ENCODE results near the gene ZNF516. TPM values are rescaled to one million over a fixed set of nuclear protein-coding genes. Genes with fewer than 3 reads are reported as not detected.

ZNF516 gene
- total RNA-seq, 1 experiment from 2014 or later: 8.1 TPM

GRCh38 chr18:76422121-76422520, 72.9 kb downstream of the ZNF516 start:
- no peak for DNase-seq (ENCODE audit: low spot score)

- DNase-seq (ENCODE audit: low spot score): no peak
Measured at GRCh38 chr18:76421685-76422078, 73.4 kb downstream of the ZNF516 start.

GRCh38 chr18:76420898-76421684, 74.0 kb downstream of the ZNF516 start:
- no peak for DNase-seq (ENCODE audit: low spot score)

GRCh38 chr18:76419811-76420210, 75.2 kb downstream of the ZNF516 start:
- no peak for DNase-seq (ENCODE audit: low spot score)

DNA sequence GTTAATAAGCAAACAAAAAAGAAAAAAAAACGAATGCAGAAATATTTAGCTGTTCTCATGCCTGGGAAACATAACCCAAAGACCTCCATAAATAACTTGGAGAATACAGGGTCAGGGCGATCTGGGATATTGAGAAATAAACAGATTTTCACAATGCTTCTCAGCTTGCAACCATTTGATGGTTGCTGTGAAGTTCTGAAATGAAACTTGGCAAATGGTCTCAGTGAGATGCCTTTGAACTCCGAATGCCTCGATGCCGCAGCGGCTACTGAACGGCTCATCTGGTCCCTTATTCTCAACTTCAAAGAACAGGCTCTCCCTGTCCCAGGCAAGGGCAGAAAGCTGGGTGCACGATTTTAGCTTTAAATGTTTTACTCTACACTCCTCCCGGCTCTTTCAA, 78.1 kb downstream of the ZNF516 start:
- no peak for DNase-seq (ENCODE audit: low spot score)

GRCh38 chr18:76414936-76415621, 80.0 kb downstream of the ZNF516 start:
- DNase-seq (ENCODE audit: low spot score): no peak

- DNase-seq (ENCODE audit: low spot score): no peak
Measured at GRCh38 chr18:76412818-76413565, 82.0 kb downstream of the ZNF516 start.

DNA sequence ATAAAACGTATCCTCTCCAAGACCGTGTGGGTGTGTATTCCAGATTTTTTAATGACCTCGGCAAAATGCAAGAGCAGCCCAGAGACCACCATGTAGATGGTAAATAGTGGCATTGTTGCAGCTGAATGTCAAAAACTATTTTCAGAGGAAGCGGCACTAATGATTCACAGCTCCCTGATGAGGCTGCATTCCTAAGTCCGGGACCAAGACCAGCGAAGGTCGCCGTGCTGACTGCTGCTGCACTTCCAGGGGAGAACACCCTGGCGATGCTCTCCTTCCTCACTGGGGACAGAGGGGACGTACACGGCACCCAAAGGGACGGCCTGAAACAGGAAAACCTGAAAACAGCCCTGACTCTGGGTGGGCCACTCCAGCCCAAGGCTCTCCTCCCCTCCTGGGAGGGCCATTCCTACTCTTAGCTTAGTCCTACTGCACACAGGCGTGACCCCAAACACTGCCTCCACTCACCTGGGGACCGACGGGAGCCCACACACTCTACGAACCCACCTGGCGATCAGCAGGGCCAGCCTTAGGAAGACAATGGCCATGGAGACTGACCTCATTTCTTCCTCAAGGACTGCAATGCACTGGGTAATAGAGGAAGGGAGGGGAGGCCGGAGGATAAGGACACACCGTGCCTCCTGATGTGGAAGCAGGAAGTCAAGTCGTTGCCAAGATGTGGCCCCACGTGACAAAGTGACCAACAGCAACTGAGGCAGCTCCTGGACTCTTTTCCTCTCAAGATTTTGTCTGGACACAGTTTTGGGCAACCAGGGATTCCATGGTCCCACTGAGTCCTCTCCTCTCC, 82.8 kb downstream of the ZNF516 start:
- no peak for DNase-seq (ENCODE audit: low spot score)

DNA sequence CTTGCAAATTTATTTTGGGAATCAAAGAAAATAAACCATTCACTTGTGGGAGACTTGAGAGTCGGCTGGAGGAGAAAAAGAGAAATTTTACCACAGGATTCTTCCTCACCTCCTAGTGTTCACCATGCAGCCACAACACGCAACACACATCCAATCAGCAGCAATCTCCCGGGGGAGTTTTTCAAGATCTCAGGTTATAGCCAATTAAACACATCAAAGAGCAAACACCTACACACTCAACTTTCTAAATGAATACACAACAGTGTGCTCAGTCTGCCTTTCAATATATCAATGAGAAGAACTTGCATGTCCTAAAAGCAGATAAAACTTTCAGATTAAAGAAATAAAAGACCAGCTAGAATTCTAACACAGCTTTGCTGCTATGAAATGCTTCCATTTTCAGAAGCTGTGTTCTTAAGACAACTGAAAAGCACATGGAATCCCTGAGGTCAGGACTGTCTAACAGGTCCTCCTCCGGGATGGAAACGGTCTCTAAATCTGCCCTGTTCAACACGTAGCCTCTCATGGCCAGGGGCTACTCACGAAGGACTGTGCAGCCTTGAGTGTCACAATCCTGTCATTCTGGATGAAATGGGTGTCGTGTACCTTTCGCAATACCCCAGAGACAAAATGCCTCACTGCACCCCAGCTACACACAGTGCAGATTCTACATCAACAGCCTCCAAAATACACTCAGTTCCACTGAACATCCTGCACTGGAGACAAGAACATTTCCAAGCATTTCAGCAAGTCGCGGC, 84.2 kb downstream of the ZNF516 start:
- DNase-seq (ENCODE audit: low spot score): no peak

DNA sequence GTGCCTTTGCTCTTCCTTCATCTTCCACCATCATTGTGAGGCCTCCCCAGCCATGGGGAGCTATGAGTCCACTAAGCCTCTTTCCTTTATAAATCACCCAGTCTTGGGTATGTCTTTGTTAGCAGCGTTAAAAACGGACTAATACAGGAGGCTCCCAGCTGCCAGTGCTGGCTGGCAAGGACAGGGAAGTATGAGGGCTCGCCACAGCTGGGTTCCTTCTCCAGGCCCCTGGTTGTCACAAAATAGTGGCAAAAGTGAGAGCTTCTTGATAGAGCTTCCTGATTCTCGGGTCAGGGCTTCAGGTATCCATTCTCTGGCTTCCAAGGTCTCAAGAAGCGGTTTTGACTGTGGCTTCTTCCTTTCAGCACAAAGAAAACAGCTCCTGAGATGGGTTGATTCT, 85.0 kb downstream of the ZNF516 start:
- no peak for DNase-seq (ENCODE audit: low spot score)

DNA sequence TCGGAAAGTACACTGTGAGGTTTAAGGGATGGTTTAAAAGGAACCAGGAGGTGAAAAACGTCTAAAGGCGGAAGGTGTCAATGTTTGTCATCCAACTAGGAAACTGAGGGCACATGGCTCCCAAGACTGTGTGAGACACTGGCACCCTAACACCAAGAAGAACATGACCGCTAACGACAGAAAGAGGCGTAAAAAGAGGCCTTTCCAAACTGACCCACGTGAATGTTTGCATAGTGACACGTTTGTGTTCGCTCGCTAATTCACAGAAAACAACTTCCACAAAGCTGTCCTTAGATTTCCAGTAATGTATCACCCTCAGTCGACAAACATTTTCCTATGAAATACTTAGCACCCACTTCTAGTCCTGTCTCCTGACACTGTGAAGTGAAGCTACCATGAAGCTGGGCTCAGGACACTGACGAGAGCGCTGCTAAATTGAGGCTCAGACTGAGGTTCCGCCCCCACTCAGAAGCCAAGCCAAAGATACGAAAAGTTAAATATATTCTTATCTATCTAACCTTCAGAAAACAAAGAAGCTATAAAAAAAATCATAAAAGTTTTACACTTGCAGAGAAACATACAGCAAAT, 86.5 kb downstream of the ZNF516 start:
- no peak for DNase-seq (ENCODE audit: low spot score)

DNA sequence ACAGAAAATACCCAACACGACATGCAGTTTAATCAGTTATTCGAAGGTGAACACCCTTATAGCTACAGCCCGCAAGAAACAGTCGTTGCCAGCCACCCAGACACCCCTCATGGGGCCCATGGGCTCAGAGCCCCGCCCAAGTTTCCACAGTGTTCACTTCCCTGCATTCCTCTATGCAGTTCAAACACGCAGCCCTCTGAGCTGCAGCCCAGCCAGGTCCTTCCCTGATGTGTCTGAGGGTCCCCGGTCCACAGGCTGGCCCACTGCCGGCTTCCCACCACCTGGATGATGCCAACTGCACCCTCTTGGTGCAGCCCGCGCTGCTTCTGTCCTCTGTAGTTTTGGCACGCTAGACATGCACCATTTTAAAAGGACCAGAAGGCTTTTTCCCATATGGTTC, 87.4 kb downstream of the ZNF516 start:
- no peak for DNase-seq (ENCODE audit: low spot score)

DNA sequence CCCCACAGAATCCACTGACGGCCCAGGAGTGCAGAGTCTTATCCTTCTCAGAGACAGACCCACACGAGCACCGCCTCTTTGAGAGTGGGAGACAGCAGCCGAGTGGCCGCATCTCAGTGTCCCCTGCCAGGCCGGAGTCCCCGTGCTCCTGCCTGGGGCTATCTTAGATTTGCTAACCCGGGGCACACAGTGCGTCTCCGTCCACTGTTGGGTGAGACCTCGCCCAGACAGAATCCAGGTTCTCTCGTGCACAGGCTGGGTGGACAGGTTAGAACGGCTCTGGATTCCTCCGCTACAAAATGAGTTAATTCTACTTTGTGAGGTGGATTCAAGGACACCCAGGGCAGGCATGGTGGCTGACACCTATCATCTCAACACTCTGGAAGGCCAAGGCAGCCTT, 88.3 kb downstream of the ZNF516 start:
- DNase-seq (ENCODE audit: low spot score): no peak

DNA sequence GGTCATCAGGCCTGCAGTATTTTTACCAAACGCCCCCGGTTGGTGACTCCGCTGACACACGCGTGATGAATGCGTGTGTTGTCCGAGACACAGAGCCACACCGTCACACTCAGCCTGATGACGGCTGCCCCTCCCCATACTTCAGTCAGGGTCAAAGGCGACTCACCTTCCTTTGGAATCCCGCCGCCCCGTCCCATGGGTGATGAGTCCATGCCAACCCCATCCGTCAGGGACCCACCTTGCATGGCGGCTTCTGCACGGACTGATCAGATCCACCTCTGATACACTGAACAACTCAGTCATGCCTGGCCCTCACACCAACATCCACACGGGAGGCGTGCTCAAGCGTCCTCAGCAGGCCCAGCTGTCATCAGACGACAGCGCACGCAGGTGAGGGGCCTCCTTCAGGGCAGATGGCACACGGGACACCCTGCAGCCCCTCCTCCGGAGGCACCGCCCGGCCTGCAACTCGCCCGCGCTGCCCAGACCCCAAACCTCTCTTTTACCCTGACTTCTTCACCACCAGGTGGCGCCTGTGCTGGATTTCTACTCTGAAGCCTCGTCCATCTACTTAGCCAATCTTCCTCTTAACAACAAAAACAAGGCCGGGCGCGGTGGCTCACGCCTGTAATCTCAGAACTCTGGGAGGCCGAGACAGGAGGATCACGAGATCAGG, 89.2 kb downstream of the ZNF516 start:
- DNase-seq (ENCODE audit: low spot score): peak; percentile 2

GRCh38 chr18:76405280-76405679, 89.8 kb downstream of the ZNF516 start:
- DNase-seq (ENCODE audit: low spot score): no peak

DNA sequence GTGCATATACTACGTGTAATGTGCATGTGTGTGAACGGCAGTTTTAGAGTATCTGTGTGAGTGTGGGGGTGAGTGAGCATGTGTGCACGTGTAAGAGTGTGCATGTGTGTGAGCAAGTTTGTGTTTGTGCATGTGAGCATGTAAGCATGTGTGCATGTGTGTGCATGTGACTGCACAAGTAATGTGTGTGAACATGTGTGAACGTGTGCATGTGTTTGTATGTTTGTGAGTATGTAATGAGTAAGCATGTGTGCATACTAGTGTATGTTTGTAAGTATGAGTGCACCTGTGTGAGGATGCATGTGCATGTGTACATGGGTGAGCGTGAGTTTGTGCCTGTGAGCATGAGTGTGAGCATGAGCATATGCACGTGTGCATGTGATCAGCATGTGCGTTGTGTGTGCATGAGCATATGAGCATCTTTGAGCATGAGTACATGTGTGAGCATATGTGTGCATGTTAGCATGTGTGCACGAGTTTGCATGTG, 90.7 kb downstream of the ZNF516 start:
- DNase-seq (ENCODE audit: low spot score): no peak

- no peak for DNase-seq (ENCODE audit: low spot score)
Measured at GRCh38 chr18:76402026-76402990, 92.7 kb downstream of the ZNF516 start.

DNA sequence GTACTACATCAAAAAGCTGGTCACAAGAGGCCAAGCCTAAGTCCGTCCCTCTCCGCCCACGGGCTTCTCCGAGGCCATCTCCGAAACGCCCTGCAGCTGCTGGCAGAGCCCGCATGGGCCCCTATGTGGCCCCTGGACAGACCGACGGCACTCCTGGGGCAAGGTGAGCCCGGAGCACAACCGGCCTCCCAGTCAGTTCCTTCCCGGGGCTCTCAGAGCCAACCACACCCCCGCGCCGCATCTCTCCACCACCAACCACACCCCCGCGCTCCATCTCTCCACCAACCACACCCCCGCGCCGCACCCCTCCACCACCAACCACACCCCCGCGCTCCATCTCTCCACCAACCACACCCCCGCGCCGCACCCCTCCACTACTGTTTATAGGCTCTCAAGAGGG, 93.5 kb downstream of the ZNF516 start:
- DNase-seq (ENCODE audit: low spot score): no peak

Measured in HT-29 (cell line).